Mesodermal cell (in vitro differentiated cells): Measurements from ENCODE around the gene NUP133.
"Not testable (repeated sequence)": the region's sequence is repeated elsewhere in the genome, so short reads cannot be mapped to it uniquely, and the experiment has no call there.

Source experiments
- H3K27ac ChIP-seq: 2 replicates; pipeline ENCODE4 v1.7.0; 2013; ENCODE audit warnings: mild to moderate bottlenecking, low read depth, low read length, moderate library complexity; ENCODE audit not compliant: severe bottlenecking
- H3K36me3 ChIP-seq: 2 replicates; pipeline ENCODE4 v1.7.1; 2013; ENCODE audit warnings: mild to moderate bottlenecking, low read length, moderate library complexity; ENCODE audit not compliant: control insufficient read depth, insufficient read depth
- H3K4me1 ChIP-seq: one replicate; pipeline ENCODE4 v1.7.1; 2013; ENCODE audit warnings: mild to moderate bottlenecking, low read length; ENCODE audit not compliant: insufficient read depth, control insufficient read depth, poor library complexity, severe bottlenecking
- H3K4me3 ChIP-seq: 2 replicates; pipeline ENCODE4 v1.7.0; 2013; ENCODE audit warnings: low read length, control low read depth, mild to moderate bottlenecking; ENCODE audit not compliant: insufficient read depth, poor library complexity, severe bottlenecking; ENCODE audit errors: extremely low read depth
- H3K9me3 ChIP-seq: 2 replicates; pipeline ENCODE4 v1.7.1; 2013; ENCODE audit warnings: mild to moderate bottlenecking, low read length, moderate library complexity; ENCODE audit not compliant: control insufficient read depth
- WGBS, 2 experiments: methylation state at CpG; one replicate each; pipeline ENCODE4 v1.1.5; 2013; ENCODE audit warnings: missing lambda C conversion rate in 2 of 2; ENCODE audit not compliant: insufficient coverage in 2 of 2; 5-methylcytosine and 5-hydroxymethylcytosine counted together

The NUP133 gene

GRCh38 chr1:229538945-229539344 is 30.8 kb upstream of the NUP133 start:
- WGBS, 2 experiments = 95 to 100% methylated on average over 3 to 4 of the region's 5 CpGs
- Histone ChIP-seq H3K9me3 (no peaks in the 10 kb centered on the region), H3K36me3 (peaks cover 63% of the 10 kb centered on the region), H3K4me1 (no peaks in the 10 kb centered on the region), H3K27ac (no peak overlapping the region), H3K4me3 (no peak overlapping the region)

DNA sequence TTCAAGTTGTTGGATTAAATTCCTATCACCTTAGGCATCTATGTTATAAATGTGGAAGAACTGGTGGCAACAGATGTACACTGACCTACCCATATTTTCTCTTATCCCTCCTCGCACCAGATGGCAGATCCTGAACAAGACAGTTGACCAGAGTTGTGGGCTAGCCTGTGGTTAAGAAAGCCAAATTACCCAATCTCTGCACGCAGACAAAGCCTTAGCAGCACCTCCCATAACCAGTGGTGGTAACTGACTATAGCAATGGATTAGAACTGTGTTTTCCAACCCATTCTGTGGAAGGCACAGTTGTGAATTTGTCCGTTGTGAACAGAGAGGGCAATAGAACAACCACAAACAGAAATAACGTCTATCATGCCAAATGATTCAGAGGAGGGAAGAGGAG is 29.8 kb upstream of the NUP133 start:
- WGBS, 2 experiments = 94 to 100% methylated on average over 1 to 2 of the region's 4 CpGs
- Histone ChIP-seq H3K36me3 (peaks cover 62% of the 10 kb centered on the region), H3K4me1 (no peaks in the 10 kb centered on the region), H3K9me3 (no peaks in the 10 kb centered on the region), H3K27ac (no peak overlapping the region), H3K4me3 (no peak overlapping the region)

DNA sequence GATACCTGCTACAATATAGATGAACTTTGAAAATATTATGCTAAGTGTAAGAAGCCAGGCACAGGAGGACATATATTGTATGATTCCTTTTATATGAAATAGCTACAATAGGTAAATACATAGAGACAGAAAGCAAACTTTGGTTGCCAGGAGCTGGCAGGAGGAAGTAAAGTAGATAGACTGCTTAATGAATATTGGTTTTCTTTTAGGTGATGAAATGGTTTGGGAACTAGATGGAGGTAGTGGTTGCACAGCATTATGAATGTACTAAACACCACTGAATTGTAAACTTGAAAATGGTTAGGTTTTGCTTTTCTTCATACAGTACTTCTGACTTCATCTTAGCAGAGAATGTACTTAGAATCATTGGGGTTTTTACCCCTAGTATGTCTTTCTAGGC is 28.8 kb upstream of the NUP133 start:
- no peaks in the 10 kb centered on the region for H3K9me3 ChIP-seq
- H3K4me3 ChIP-seq = no peak overlapping the region
- H3K27ac ChIP-seq = no peak overlapping the region
- H3K36me3 ChIP-seq = peaks cover 64% of the 10 kb centered on the region
- H3K4me1 ChIP-seq = no peaks in the 10 kb centered on the region

DNA sequence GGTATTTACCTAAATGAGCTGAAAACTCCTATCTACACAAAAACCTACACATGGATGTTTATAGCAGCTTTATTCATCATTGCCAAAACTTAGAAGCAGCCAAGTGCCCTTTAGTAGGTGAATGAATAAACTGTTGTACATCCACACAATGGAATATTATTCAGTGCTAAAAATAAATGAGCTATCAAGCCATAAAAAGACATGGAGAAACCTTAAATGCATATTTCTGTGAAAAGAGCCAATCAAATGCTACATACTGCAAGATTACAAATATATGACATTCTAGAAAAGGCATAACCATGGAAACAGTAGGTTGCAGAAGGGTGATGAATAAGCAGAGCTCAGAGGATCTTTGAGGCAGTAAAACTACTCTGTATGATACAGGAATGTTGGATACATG is 27.1 kb upstream of the NUP133 start:
- Histone ChIP-seq H3K36me3 (peaks cover 73% of the 10 kb centered on the region), H3K27ac (no peak overlapping the region), H3K4me3 (no peak overlapping the region), H3K4me1 (no peaks in the 10 kb centered on the region), H3K9me3 (no peaks in the 10 kb centered on the region)

GRCh38 chr1:229531326-229531725 is 23.2 kb upstream of the NUP133 start:
- H3K9me3 ChIP-seq = no peaks in the 10 kb centered on the region
- H3K27ac ChIP-seq = no peak overlapping the region
- H3K4me3 ChIP-seq = no peak overlapping the region
- peaks cover 69% of the 10 kb centered on the region for H3K36me3 ChIP-seq
- 88 to 96% methylated on average over 4 to 6 of the region's 6 CpGs for WGBS, 2 experiments
- no peaks in the 10 kb centered on the region for H3K4me1 ChIP-seq

- H3K4me1 ChIP-seq = no peaks in the 10 kb centered on the region
- H3K27ac ChIP-seq = no peak overlapping the region
- 96 to 100% methylated on average over 4 of the region's 7 CpGs for WGBS, 2 experiments
- H3K4me3 ChIP-seq = no peak overlapping the region
- no peaks in the 10 kb centered on the region for H3K9me3 ChIP-seq
- peaks cover 67% of the 10 kb centered on the region for H3K36me3 ChIP-seq
Observed at GRCh38 chr1:229529639-229530038, 21.5 kb upstream of the NUP133 start.

- H3K36me3 ChIP-seq = peaks cover 61% of the 10 kb centered on the region
- no peak overlapping the region for H3K27ac ChIP-seq
- WGBS, 2 experiments = no CpG with 5 or more reads among the region's 1 CpG
- H3K9me3 ChIP-seq = no peaks in the 10 kb centered on the region
- no peaks in the 10 kb centered on the region for H3K4me1 ChIP-seq
- no peak overlapping the region for H3K4me3 ChIP-seq
Observed at GRCh38 chr1:229526695-229527094, 18.6 kb upstream of the NUP133 start.

DNA sequence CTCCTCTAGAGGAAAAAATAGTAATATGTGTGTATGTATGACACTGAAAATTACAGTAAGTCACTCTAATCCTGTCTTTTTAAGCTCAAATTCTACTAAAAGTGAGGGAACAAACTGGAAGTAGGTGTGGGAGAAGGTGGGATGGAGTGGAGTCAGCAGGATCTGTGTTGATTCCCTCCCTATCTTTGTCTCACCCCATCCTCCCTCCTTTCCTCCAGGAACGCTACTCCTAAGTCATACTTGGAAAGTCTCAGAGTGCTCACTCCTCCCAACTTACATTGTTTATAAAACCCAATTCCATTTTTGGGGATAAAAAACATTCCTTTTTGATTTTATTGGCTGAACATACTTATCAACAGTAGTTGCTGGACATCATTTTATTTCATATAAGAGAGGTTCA is 14.9 kb upstream of the NUP133 start:
- Histone ChIP-seq H3K4me1 (no peaks in the 10 kb centered on the region), H3K36me3 (peaks cover 46% of the 10 kb centered on the region), H3K4me3 (no peak overlapping the region), H3K27ac (no peak overlapping the region), H3K9me3 (no peaks in the 10 kb centered on the region)
- WGBS, 2 experiments = 100% methylated on average over 1 of the region's 1 CpG; no CpG with 5 or more reads in 1 of the 2 experiments

- Histone ChIP-seq H3K36me3 (peaks cover 8% of the 10 kb centered on the region), H3K27ac (no peak overlapping the region), H3K9me3 (no peaks in the 10 kb centered on the region), H3K4me3 (no peak overlapping the region), H3K4me1 (no peaks in the 10 kb centered on the region)
- 56 to 61% methylated on average over 3 of the region's 8 CpGs for WGBS, 2 experiments
Observed at GRCh38 chr1:229514578-229515275, 6.6 kb upstream of the NUP133 start.

- not testable (repeated sequence) for H3K4me1 ChIP-seq, H3K4me3 ChIP-seq, H3K9me3 ChIP-seq, H3K36me3 ChIP-seq, H3K27ac ChIP-seq
- WGBS, 2 experiments = no CpG with 5 or more reads among the region's 6 CpGs
Observed at GRCh38 chr1:229511625-229512024, 3.5 kb upstream of the NUP133 start.

DNA sequence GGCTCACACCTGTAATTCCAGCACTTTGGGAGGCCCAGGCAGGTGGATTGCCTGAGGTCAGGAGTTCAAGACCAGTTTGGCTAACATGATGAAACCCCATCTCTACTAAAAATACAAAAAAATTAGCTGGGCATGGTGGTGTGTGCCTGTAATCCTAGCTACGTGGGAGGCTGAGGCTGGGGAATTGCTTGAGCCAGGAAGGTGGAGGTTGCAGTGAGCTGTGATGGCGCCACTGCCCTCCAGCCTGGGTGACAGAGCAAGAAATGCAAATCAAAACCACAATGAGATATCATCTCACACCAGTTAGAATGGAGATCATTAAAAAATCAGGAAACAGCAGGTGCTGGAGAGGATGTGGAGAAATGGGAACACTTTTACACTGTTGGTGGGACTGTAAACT is 3.1 kb upstream of the NUP133 start:
- H3K4me1 ChIP-seq, H3K36me3 ChIP-seq, H3K27ac ChIP-seq, H3K9me3 ChIP-seq, H3K4me3 ChIP-seq: not testable (repeated sequence)
- no CpG with 5 or more reads among the region's 2 CpGs for WGBS, 2 experiments
